ENCODE data around the gene C7orf33. TPM values are rescaled to one million over a fixed set of nuclear protein-coding genes. Genes with fewer than 3 reads are reported as not detected.

The C7orf33 gene
- total RNA-seq, 4 donors from 2014 or later = not detected

DNA sequence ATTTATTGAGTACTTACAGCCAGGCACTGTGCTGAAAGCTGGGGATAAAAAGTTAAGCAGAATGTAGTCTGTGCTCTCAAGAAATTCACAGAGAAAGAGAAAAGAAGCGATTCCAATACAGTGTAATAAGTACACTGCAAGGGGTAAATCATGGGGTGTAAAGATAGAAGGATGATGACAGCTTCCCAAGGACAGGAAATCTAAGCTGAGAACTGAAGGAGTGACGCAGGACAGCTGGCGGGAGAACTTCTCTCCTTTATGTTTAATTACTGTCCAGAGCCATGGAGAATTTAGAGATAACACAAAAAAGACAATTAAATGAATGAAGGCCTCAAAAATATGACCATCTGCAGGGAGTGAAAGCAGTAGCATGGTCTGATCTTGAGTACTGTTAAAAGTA, 34.8 kb downstream of the C7orf33 start:
- DNase-seq = no peak
- H3K27ac ChIP-seq = no peak overlapping the region
- intact Hi-C loops (cut with DNase I; ENCODE audit: low total_unique reads) = no loop called here
- no peaks in the 10 kb centered on the region for H3K4me1 ChIP-seq
- H3K9me3 ChIP-seq = no peaks in the 10 kb centered on the region
- no peaks in the 10 kb centered on the region for H3K27me3 ChIP-seq
- H3K36me3 ChIP-seq = no peaks in the 10 kb centered on the region
- TF ChIP-seq, protein P1, sequence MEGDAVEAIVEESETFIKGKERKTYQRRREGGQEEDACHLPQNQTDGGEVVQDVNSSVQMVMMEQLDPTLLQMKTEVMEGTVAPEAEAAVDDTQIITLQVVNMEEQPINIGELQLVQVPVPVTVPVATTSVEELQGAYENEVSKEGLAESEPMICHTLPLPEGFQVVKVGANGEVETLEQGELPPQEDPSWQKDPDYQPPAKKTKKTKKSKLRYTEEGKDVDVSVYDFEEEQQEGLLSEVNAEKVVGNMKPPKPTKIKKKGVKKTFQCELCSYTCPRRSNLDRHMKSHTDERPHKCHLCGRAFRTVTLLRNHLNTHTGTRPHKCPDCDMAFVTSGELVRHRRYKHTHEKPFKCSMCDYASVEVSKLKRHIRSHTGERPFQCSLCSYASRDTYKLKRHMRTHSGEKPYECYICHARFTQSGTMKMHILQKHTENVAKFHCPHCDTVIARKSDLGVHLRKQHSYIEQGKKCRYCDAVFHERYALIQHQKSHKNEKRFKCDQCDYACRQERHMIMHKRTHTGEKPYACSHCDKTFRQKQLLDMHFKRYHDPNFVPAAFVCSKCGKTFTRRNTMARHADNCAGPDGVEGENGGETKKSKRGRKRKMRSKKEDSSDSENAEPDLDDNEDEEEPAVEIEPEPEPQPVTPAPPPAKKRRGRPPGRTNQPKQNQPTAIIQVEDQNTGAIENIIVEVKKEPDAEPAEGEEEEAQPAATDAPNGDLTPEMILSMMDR (IDR thresholded peaks at IDR 0.05) = no peak
- TF ChIP-seq POLR2A (IDR thresholded peaks at IDR 0.05) = no peak
- H3K4me3 ChIP-seq = no peak overlapping the region

DNA sequence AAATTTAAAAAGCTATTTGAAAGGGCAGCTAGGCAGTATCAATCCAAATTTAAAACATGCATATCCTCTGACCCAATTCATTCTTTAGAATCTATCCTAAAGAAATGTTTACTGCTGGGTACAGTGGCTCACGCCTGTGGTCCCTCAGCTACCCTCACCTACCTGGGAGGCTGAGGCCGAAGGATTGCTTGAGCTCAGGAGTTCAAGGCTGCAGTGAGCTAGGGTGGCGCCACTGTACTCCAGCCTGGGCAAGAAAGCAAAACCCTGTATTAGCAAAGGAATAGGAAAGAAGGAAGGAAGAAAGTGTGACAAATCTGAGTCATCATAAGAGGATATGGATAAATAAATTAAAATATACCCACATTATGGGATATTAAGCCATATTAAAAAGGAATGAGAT, 36.3 kb downstream of the C7orf33 start:
- H3K27me3 ChIP-seq = no peaks in the 10 kb centered on the region
- no peaks in the 10 kb centered on the region for H3K36me3 ChIP-seq
- TF ChIP-seq, protein P1 (IDR thresholded peaks at IDR 0.05) = no peak
- TF ChIP-seq POLR2A (IDR thresholded peaks at IDR 0.05) = no peak
- no peaks in the 10 kb centered on the region for H3K4me1 ChIP-seq
- intact Hi-C loops (cut with DNase I; ENCODE audit: low total_unique reads) = no loop called here
- no peak overlapping the region for H3K27ac ChIP-seq
- no peak for DNase-seq
- no peak overlapping the region for H3K4me3 ChIP-seq
- no peaks in the 10 kb centered on the region for H3K9me3 ChIP-seq

DNA sequence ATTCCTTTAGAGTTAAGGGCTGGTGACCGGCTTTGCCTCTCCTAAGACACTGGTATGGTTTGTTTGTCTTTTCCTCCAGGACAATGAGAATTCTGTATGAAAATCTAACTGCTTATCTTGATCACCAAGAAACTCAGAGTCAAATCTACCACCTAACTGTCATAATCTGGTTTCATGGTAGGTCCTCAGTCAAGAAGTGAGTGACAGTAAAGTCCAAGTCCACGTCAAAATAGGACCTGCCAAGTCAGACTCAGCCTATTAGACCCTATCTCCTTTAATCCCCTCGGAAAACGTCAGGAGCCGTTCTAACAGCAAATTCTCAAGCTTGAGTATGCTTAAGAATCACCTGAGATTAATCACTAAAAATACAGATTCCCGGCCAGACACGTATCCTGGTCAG, 37.4 kb downstream of the C7orf33 start:
- no peak for DNase-seq
- Histone ChIP-seq H3K27me3 (no peaks in the 10 kb centered on the region), H3K4me3 (no peak overlapping the region), H3K36me3 (no peaks in the 10 kb centered on the region), H3K9me3 (no peaks in the 10 kb centered on the region), H3K27ac (no peak overlapping the region), H3K4me1 (no peaks in the 10 kb centered on the region)
- intact Hi-C loops (cut with DNase I; ENCODE audit: low total_unique reads) = no loop called here
- TF ChIP-seq, protein P1 (IDR thresholded peaks at IDR 0.05) = no peak
- no peak for TF ChIP-seq POLR2A (IDR thresholded peaks at IDR 0.05)

DNA sequence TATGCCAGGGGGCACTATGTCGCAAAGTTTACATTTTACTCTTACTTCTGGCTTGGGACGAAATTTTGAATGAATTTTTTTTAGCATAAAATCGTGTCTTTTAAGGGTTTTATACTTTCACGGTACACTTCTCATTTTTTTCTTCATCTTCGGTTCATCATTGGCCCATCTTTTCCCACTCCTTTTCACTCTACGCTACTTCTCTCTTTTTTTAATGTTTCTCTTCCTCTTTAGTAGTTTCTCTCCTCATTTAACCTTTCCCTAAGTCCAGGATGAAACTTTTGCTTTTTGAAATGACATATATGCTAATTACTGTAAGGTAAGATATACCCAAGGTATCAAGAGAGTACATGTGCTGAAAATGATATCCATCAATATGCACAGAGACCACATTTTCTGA, 39.5 kb downstream of the C7orf33 start:
- no peaks in the 10 kb centered on the region for H3K36me3 ChIP-seq
- DNase-seq = no peak
- intact Hi-C loops (cut with DNase I; ENCODE audit: low total_unique reads) = no loop called here
- H3K9me3 ChIP-seq = no peaks in the 10 kb centered on the region
- no peak overlapping the region for H3K4me3 ChIP-seq
- H3K27ac ChIP-seq = no peak overlapping the region
- no peaks in the 10 kb centered on the region for H3K27me3 ChIP-seq
- no peaks in the 10 kb centered on the region for H3K4me1 ChIP-seq
- no peak for TF ChIP-seq POLR2A (IDR thresholded peaks at IDR 0.05)
- TF ChIP-seq, protein P1 (IDR thresholded peaks at IDR 0.05) = no peak

DNA sequence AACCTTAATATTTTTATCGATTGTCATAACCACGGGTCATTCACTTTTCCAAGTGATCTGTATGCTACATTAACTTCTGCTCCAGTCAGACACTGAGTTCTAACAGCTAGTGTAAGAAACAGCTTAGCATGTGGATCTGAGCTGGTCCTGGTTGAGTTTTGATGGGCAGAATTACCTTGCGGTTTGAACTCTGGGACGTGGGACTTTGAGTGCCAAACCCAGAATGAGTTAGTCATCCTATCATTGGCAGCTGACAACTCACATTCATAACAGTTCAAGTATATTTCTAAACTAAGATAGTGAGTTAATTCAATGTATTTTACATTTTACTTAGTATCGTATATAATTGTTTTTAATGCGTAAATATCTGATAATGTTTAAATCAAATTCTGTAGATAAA, 43.2 kb downstream of the C7orf33 start:
- no peaks in the 10 kb centered on the region for H3K4me1 ChIP-seq
- no peak for DNase-seq
- TF ChIP-seq, protein P1 (IDR thresholded peaks at IDR 0.05) = no peak
- TF ChIP-seq POLR2A (IDR thresholded peaks at IDR 0.05) = no peak
- H3K27ac ChIP-seq = no peak overlapping the region
- H3K9me3 ChIP-seq = no peaks in the 10 kb centered on the region
- H3K4me3 ChIP-seq = no peak overlapping the region
- intact Hi-C loops (cut with DNase I; ENCODE audit: low total_unique reads) = no loop called here
- H3K36me3 ChIP-seq = no peaks in the 10 kb centered on the region
- no peaks in the 10 kb centered on the region for H3K27me3 ChIP-seq
